ENCODE data around the gene LIM2. TPM values are rescaled to one million over a fixed set of nuclear protein-coding genes. Genes with fewer than 3 reads are reported as not detected.
A peak's percentile ranks its signal among the peaks of the same experiment; 100 is the strongest.

The LIM2 gene
- total and polyA plus RNA-seq, 4 donors: not detected

- no peak for DNase-seq (ENCODE audit: low read depth in 4 of 6, low spot score in 6 of 6)
- WGBS (ENCODE audit: insufficient coverage): 94% methylated on average over 9 of the region's 9 CpGs
- H3K9me3 ChIP-seq (ENCODE audit: control insufficient read depth, insufficient read depth, low read length): no peaks in the 10 kb centered on the region
- H3K4me3 ChIP-seq (ENCODE audit: low read depth, low read length): no peak overlapping the region
- H3K4me1 ChIP-seq (ENCODE audit: control insufficient read depth, insufficient read depth, low read length): no peaks in the 10 kb centered on the region
- no peak overlapping the region for H3K27ac ChIP-seq (ENCODE audit: low read depth, low read length)
- H3K36me3 ChIP-seq (ENCODE audit: control insufficient read depth, insufficient read depth, low read length): no peaks in the 10 kb centered on the region
- no peaks in the 10 kb centered on the region for H3K27me3 ChIP-seq (ENCODE audit: control insufficient read depth, insufficient read depth, low read length)
These were observed 7.4 kb downstream of the LIM2 start for GRCh38 chr19:51380379-51380778.

- Histone ChIP-seq H3K9me3 (ENCODE audit: control insufficient read depth, insufficient read depth, low read length) (no peaks in the 10 kb centered on the region), H3K4me1 (ENCODE audit: control insufficient read depth, insufficient read depth, low read length) (no peaks in the 10 kb centered on the region), H3K4me3 (ENCODE audit: low read depth, low read length) (no peak overlapping the region), H3K27ac (ENCODE audit: low read depth, low read length) (no peak overlapping the region), H3K27me3 (ENCODE audit: control insufficient read depth, insufficient read depth, low read length) (no peaks in the 10 kb centered on the region), H3K36me3 (ENCODE audit: control insufficient read depth, insufficient read depth, low read length) (no peaks in the 10 kb centered on the region)
- WGBS (ENCODE audit: insufficient coverage): 100% methylated on average over 2 of the region's 2 CpGs
- no peak for DNase-seq (ENCODE audit: low read depth in 4 of 6, low spot score in 6 of 6)
These were observed 10.4 kb downstream of the LIM2 start for GRCh38 chr19:51377422-51377821.

- no peak for DNase-seq (ENCODE audit: low read depth in 4 of 6, low spot score in 6 of 6)
- 82% methylated on average over 7 of the region's 11 CpGs for WGBS (ENCODE audit: insufficient coverage)
- H3K4me1 ChIP-seq (ENCODE audit: control insufficient read depth, insufficient read depth, low read length): no peaks in the 10 kb centered on the region
- H3K9me3 ChIP-seq (ENCODE audit: control insufficient read depth, insufficient read depth, low read length): no peaks in the 10 kb centered on the region
- H3K27ac ChIP-seq (ENCODE audit: low read depth, low read length): no peak overlapping the region
- no peaks in the 10 kb centered on the region for H3K27me3 ChIP-seq (ENCODE audit: control insufficient read depth, insufficient read depth, low read length)
- H3K4me3 ChIP-seq (ENCODE audit: low read depth, low read length): no peak overlapping the region
- H3K36me3 ChIP-seq (ENCODE audit: control insufficient read depth, insufficient read depth, low read length): no peaks in the 10 kb centered on the region
These were observed 12.1 kb downstream of the LIM2 start for GRCh38 chr19:51375504-51376221.

GRCh38 chr19:51372649-51373504 lies 14.9 kb downstream of the LIM2 start, which contains the start of gene NKG7:
Gene NKG7, minus strand, starts transcription at chr19:51372654. Its CDS starts 119 bp downstream, at chr19:51372535.
- 50% methylated on average over 1 of the region's 9 CpGs for WGBS (ENCODE audit: insufficient coverage)
- no peaks in the 10 kb centered on the region for H3K9me3 ChIP-seq (ENCODE audit: control insufficient read depth, insufficient read depth, low read length)
- H3K27ac ChIP-seq (ENCODE audit: low read depth, low read length): no peak within 1 kb of the TSS
- peaks cover 10% of the 10 kb centered on the region for H3K4me1 ChIP-seq (ENCODE audit: control insufficient read depth, insufficient read depth, low read length)
- H3K27me3 ChIP-seq (ENCODE audit: control insufficient read depth, insufficient read depth, low read length): no peaks in the 10 kb centered on the region
- H3K4me3 ChIP-seq (ENCODE audit: low read depth, low read length): no peak within 1 kb of the TSS
- no peak for DNase-seq (ENCODE audit: low read depth in 4 of 6, low spot score in 6 of 6)
- no peaks in the 10 kb centered on the region for H3K36me3 ChIP-seq (ENCODE audit: control insufficient read depth, insufficient read depth, low read length)

GRCh38 chr19:51372021-51372648 lies 15.6 kb downstream of the LIM2 start:
- Histone ChIP-seq H3K36me3 (ENCODE audit: control insufficient read depth, insufficient read depth, low read length) (no peaks in the 10 kb centered on the region), H3K4me3 (ENCODE audit: low read depth, low read length) (no peak overlapping the region), H3K9me3 (ENCODE audit: control insufficient read depth, insufficient read depth, low read length) (no peaks in the 10 kb centered on the region), H3K27ac (ENCODE audit: low read depth, low read length) (no peak overlapping the region), H3K4me1 (ENCODE audit: control insufficient read depth, insufficient read depth, low read length) (peaks cover 13% of the 10 kb centered on the region), H3K27me3 (ENCODE audit: control insufficient read depth, insufficient read depth, low read length) (no peaks in the 10 kb centered on the region)
- WGBS (ENCODE audit: insufficient coverage): 91% methylated on average over 18 of the region's 18 CpGs
- no peak for DNase-seq (ENCODE audit: low read depth in 4 of 6, low spot score in 6 of 6)

GRCh38 chr19:51371186-51371690 lies 16.5 kb downstream of the LIM2 start:
- peaks cover 21% of the 10 kb centered on the region for H3K4me1 ChIP-seq (ENCODE audit: control insufficient read depth, insufficient read depth, low read length)
- no peaks in the 10 kb centered on the region for H3K9me3 ChIP-seq (ENCODE audit: control insufficient read depth, insufficient read depth, low read length)
- WGBS (ENCODE audit: insufficient coverage): 91% methylated on average over 7 of the region's 8 CpGs

GRCh38 chr19:51370230-51370629 lies 17.5 kb downstream of the LIM2 start:
- no peak for DNase-seq (ENCODE audit: low read depth in 4 of 6, low spot score in 6 of 6)
- Histone ChIP-seq H3K36me3 (ENCODE audit: control insufficient read depth, insufficient read depth, low read length) (no peaks in the 10 kb centered on the region), H3K4me1 (ENCODE audit: control insufficient read depth, insufficient read depth, low read length) (peaks cover 30% of the 10 kb centered on the region), H3K4me3 (ENCODE audit: low read depth, low read length) (no peak overlapping the region), H3K27ac (ENCODE audit: low read depth, low read length) (no peak overlapping the region), H3K9me3 (ENCODE audit: control insufficient read depth, insufficient read depth, low read length) (no peaks in the 10 kb centered on the region), H3K27me3 (ENCODE audit: control insufficient read depth, insufficient read depth, low read length) (no peaks in the 10 kb centered on the region)
- 87% methylated on average over 4 of the region's 4 CpGs for WGBS (ENCODE audit: insufficient coverage)

More at GRCh38 chr19:51371186-51371690, 16.5 kb downstream of the LIM2 start:
- no peaks in the 10 kb centered on the region for H3K36me3 ChIP-seq (ENCODE audit: control insufficient read depth, insufficient read depth, low read length)
- H3K27ac ChIP-seq (ENCODE audit: low read depth, low read length): no peak overlapping the region
- H3K4me3 ChIP-seq (ENCODE audit: low read depth, low read length): no peak overlapping the region
- DNase-seq (ENCODE audit: low read depth in 4 of 6, low spot score in 6 of 6): no peak
- no peaks in the 10 kb centered on the region for H3K27me3 ChIP-seq (ENCODE audit: control insufficient read depth, insufficient read depth, low read length)

GRCh38 chr19:51368366-51369282 lies 19.1 kb downstream of the LIM2 start, which contains the start of gene CLDND2:
Gene CLDND2, minus strand, starts transcription at chr19:51369003. Its CDS starts 426 bp downstream, at chr19:51368577.
- 52% methylated on average over 18 of the region's 23 CpGs for WGBS (ENCODE audit: insufficient coverage)
- Histone ChIP-seq H3K9me3 (ENCODE audit: control insufficient read depth, insufficient read depth, low read length) (no peaks in the 10 kb centered on the region), H3K27me3 (ENCODE audit: control insufficient read depth, insufficient read depth, low read length) (no peaks in the 10 kb centered on the region), H3K36me3 (ENCODE audit: control insufficient read depth, insufficient read depth, low read length) (no peaks in the 10 kb centered on the region), H3K27ac (ENCODE audit: low read depth, low read length) (peak within 1 kb of the TSS; percentile 89), H3K4me1 (ENCODE audit: control insufficient read depth, insufficient read depth, low read length) (peaks cover 38% of the 10 kb centered on the region), H3K4me3 (ENCODE audit: low read depth, low read length) (peak within 1 kb of the TSS; percentile 92)
- peak in 1 of 6 donors; percentile 9 for DNase-seq (ENCODE audit: low read depth in 4 of 6, low spot score in 6 of 6)

Measured in spinal cord (tissue), 10 donors.